GM23338 (cell line): ENCODE measurements around the gene ALDH1A1.

Source experiments
- CREB1 ChIP-seq: fragments of 250-450 bp; sonication (Bioruptor Pico); IDR thresholded peaks from 2 replicates; pipeline ENCODE4 v1.5.0; 2020; ENCODE audit warnings: low read depth, mild to moderate bottlenecking, moderate library complexity
- CTCF ChIP-seq, 2 experiments: fragments of 200-600 bp in 1 of 2; sonication (generic) in 1 of 2; conservative IDR thresholded peaks; 2 replicates each; pipeline versions ENCODE4 v1.5.1 to v1.6.1; 2016 to 2017; ENCODE audit warnings: antibody characterized with exemption in 2 of 2, low read depth in 2 of 2, mild to moderate bottlenecking in 2 of 2, moderate library complexity in 1 of 2
- EZH2 ChIP-seq: fragments of 200-600 bp; sonication (generic); IDR thresholded peaks from one replicate; pipeline ENCODE4 v1.8.0; 2017; ENCODE audit warnings: antibody characterized with exemption, mild to moderate bottlenecking, low read depth; ENCODE audit not compliant: unreplicated experiment
- EZH2phosphoT487 ChIP-seq: fragments of 200-600 bp; sonication (generic); IDR thresholded peaks from one replicate; pipeline ENCODE4 v1.8.1; 2018; ENCODE audit warnings: antibody characterized with exemption; ENCODE audit not compliant: unreplicated experiment
- JUNB ChIP-seq: IDR thresholded peaks from one replicate; pipeline ENCODE4 v1.6.1; 2016; ENCODE audit warnings: antibody characterized with exemption; ENCODE audit not compliant: unreplicated experiment
- NANOG ChIP-seq: IDR thresholded peaks from 2 replicates; pipeline ENCODE4 v1.6.1; 2016; ENCODE audit warnings: antibody characterized with exemption, borderline replicate concordance
- POLR2AphosphoS5 ChIP-seq: IDR thresholded peaks from 2 replicates; pipeline ENCODE4 v1.6.1; 2016; ENCODE audit warnings: antibody characterized with exemption, low read depth
- STAT1 ChIP-seq: IDR thresholded peaks from one replicate; pipeline ENCODE4 v1.6.1; 2016; ENCODE audit warnings: antibody characterized with exemption; ENCODE audit not compliant: unreplicated experiment
- ZNF114 ChIP-seq: fragments of 250-450 bp; sonication (Bioruptor Pico); IDR thresholded peaks from 2 replicates; pipeline ENCODE4 v1.5.0; 2020; ENCODE audit warnings: mild to moderate bottlenecking, moderate library complexity
- ZNF331 ChIP-seq: fragments of 250-450 bp; sonication (Bioruptor Pico); IDR thresholded peaks from 2 replicates; pipeline ENCODE4 v1.5.0; 2020; ENCODE audit warnings: low read depth, mild to moderate bottlenecking, moderate library complexity
- ZNF462 ChIP-seq: fragments of 250-450 bp; sonication (Bioruptor Pico); IDR thresholded peaks from 2 replicates; pipeline ENCODE4 v1.5.0; 2020; ENCODE audit warnings: mild to moderate bottlenecking, moderate library complexity
- TF ChIP-seq, protein P1 (sequence below): IDR thresholded peaks from one replicate; pipeline ENCODE4 v1.6.1; 2018; ENCODE audit warnings: antibody characterized with exemption; ENCODE audit not compliant: unreplicated experiment

- no peak for TF ChIP-seq CTCF (conservative IDR thresholded peaks at IDR 0.05; ENCODE audit: low read depth in 2 of 2)
- no peak for TF ChIP-seq EZH2
- TF ChIP-seq, protein P1, sequence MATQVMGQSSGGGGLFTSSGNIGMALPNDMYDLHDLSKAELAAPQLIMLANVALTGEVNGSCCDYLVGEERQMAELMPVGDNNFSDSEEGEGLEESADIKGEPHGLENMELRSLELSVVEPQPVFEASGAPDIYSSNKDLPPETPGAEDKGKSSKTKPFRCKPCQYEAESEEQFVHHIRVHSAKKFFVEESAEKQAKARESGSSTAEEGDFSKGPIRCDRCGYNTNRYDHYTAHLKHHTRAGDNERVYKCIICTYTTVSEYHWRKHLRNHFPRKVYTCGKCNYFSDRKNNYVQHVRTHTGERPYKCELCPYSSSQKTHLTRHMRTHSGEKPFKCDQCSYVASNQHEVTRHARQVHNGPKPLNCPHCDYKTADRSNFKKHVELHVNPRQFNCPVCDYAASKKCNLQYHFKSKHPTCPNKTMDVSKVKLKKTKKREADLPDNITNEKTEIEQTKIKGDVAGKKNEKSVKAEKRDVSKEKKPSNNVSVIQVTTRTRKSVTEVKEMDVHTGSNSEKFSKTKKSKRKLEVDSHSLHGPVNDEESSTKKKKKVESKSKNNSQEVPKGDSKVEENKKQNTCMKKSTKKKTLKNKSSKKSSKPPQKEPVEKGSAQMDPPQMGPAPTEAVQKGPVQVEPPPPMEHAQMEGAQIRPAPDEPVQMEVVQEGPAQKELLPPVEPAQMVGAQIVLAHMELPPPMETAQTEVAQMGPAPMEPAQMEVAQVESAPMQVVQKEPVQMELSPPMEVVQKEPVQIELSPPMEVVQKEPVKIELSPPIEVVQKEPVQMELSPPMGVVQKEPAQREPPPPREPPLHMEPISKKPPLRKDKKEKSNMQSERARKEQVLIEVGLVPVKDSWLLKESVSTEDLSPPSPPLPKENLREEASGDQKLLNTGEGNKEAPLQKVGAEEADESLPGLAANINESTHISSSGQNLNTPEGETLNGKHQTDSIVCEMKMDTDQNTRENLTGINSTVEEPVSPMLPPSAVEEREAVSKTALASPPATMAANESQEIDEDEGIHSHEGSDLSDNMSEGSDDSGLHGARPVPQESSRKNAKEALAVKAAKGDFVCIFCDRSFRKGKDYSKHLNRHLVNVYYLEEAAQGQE: no peak
- no peak for TF ChIP-seq ZNF462
- no peak for TF ChIP-seq ZNF331 (CRISPR knock-in tag)
- TF ChIP-seq CREB1: no peak
- TF ChIP-seq ZNF114: no peak
- TF ChIP-seq POLR2AphosphoS5: no peak
- no peak for TF ChIP-seq EZH2phosphoT487
- no peak for TF ChIP-seq JUNB
- TF ChIP-seq STAT1: no peak
- TF ChIP-seq NANOG: no peak
Measured at GRCh38 chr9:72925891-72926290, 27.0 kb downstream of the ALDH1A1 start.
